Measurements from ENCODE around the gene PARVG. TPM values are rescaled to one million over a fixed set of nuclear protein-coding genes. Genes with fewer than 3 reads are reported as not detected.
"Not testable (repeated sequence)": the region's sequence is repeated elsewhere in the genome, so short reads cannot be mapped to it uniquely, and the experiment has no call there.

The PARVG gene
- total RNA-seq, 4 donors from 2014 or later = 18.4 to 304 (median 33.8) TPM

DNA sequence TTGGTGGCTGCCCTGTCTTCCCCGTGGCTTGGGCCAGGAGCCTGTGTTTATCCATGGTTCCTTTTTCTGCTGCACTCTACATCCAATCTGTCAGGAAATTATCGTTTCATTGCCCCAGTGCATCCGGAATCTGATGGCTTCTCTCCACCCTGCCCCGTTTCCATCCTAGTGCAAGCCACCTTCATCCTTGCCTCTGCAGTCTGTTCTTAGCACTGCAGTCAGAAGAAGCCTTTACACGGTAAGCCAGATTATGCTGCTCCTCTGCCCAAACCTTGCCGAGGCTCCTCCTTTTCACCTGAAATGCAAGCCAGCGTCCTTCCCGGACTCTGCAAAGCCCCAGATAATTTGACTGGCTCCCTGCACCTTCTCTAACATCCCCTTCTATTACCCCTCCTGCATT, 45.1 kb downstream of the PARVG start:
- TF ChIP-seq, protein P1, sequence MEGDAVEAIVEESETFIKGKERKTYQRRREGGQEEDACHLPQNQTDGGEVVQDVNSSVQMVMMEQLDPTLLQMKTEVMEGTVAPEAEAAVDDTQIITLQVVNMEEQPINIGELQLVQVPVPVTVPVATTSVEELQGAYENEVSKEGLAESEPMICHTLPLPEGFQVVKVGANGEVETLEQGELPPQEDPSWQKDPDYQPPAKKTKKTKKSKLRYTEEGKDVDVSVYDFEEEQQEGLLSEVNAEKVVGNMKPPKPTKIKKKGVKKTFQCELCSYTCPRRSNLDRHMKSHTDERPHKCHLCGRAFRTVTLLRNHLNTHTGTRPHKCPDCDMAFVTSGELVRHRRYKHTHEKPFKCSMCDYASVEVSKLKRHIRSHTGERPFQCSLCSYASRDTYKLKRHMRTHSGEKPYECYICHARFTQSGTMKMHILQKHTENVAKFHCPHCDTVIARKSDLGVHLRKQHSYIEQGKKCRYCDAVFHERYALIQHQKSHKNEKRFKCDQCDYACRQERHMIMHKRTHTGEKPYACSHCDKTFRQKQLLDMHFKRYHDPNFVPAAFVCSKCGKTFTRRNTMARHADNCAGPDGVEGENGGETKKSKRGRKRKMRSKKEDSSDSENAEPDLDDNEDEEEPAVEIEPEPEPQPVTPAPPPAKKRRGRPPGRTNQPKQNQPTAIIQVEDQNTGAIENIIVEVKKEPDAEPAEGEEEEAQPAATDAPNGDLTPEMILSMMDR (IDR thresholded peaks at IDR 0.05) = no peak
- TF ChIP-seq POLR2A (IDR thresholded peaks at IDR 0.05) = no peak
- no peak overlapping the region for H3K27ac ChIP-seq
- H3K9me3 ChIP-seq = peaks cover 0 to 7% (median 2%) of the 10 kb centered on the region in 4 donors
- H3K27me3 ChIP-seq = no peaks in the 10 kb centered on the region
- H3K4me3 ChIP-seq = no peak overlapping the region
- DNase-seq = no peak
- H3K4me1 ChIP-seq = no peaks in the 10 kb centered on the region
- no peaks in the 10 kb centered on the region for H3K36me3 ChIP-seq

DNA sequence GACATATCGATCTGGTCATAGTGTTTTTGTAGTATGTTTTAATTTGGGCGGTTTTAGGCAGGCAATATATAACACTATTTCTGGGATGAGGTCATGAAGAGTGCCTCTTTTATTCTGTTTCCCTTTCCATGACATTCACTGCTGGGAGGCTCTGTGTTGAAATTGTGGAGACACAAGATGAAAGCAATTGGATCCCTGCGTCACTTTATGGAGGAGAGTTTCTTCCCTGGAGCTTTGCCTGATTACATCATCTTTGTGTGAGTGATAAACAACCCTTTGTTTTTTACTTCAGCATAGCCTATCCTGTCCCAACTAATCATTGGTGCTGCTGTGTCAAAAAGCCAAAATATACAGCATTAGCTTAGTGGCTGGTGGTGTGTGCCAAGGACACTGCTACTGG, 48.6 kb downstream of the PARVG start:
- TF ChIP-seq, protein P1 (IDR thresholded peaks at IDR 0.05) = no peak
- TF ChIP-seq POLR2A (IDR thresholded peaks at IDR 0.05) = no peak
- no peak for DNase-seq
- Histone ChIP-seq H3K4me1 (no peaks in the 10 kb centered on the region), H3K4me3 (no peak overlapping the region), H3K9me3 (peaks cover 0 to 7% (median 2%) of the 10 kb centered on the region in 4 donors), H3K27ac (no peak overlapping the region), H3K36me3 (no peaks in the 10 kb centered on the region), H3K27me3 (no peaks in the 10 kb centered on the region)

DNA sequence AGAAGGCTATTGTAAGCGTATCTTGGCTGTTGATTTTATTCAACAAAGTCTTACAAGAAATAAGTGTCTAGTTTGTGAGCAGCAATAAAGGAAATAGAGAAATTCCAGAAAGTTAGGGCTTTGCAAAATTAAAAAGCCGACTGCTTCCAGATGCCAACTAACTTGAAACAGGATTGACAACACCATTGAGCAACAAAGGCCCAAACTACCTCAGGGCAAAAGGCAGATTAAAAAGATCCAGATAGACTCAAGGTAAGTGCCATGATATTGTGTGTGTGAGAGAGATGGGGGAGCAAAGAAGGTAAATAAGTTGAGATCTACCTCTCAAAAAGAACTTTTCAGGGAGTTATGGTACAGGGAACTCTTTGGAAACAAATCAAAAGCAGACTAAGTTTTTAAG, 49.1 kb downstream of the PARVG start:
- no peaks in the 10 kb centered on the region for H3K27me3 ChIP-seq

DNA sequence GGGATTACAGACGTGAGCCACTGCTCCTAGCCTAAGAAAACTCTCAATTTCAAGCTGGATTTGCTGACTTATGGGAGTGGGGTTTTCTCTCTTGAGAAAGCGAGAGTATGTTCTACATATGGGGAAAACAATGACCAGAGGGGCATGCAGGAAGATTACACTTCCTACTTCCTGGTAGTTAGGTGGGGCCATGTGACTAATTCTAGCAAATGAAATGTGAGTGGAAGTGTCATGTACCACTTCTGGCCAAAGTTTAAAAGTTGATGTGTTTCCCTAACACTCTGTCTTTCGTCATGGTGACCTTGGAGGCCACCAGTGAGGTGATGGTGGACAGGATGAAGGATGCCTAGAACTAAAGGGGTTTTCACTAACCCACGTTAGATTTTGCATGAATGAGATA, 50.5 kb downstream of the PARVG start:
- no peaks in the 10 kb centered on the region for H3K27me3 ChIP-seq
- no peak overlapping the region for H3K4me3 ChIP-seq
- TF ChIP-seq, protein P1 (IDR thresholded peaks at IDR 0.05) = no peak
- no peak for TF ChIP-seq POLR2A (IDR thresholded peaks at IDR 0.05)
- DNase-seq = no peak
- H3K4me1 ChIP-seq = no peaks in the 10 kb centered on the region
- no peak overlapping the region for H3K27ac ChIP-seq
- no peaks in the 10 kb centered on the region for H3K36me3 ChIP-seq
- peaks cover 0 to 7% (median 2%) of the 10 kb centered on the region in 4 donors for H3K9me3 ChIP-seq

More for the DNA sequence above, 49.1 kb downstream of the PARVG start:
- no peak overlapping the region for H3K4me3 ChIP-seq
- no peak for TF ChIP-seq POLR2A (IDR thresholded peaks at IDR 0.05)
- TF ChIP-seq, protein P1 (IDR thresholded peaks at IDR 0.05) = no peak
- H3K9me3 ChIP-seq = peaks cover 0 to 7% (median 2%) of the 10 kb centered on the region in 4 donors
- H3K4me1 ChIP-seq = no peaks in the 10 kb centered on the region
- H3K36me3 ChIP-seq = no peaks in the 10 kb centered on the region
- DNase-seq = no peak
- H3K27ac ChIP-seq = no peak overlapping the region

- not testable (repeated sequence) for H3K9me3 ChIP-seq, H3K4me1 ChIP-seq, H3K4me3 ChIP-seq, DNase-seq, H3K27ac ChIP-seq, H3K27me3 ChIP-seq, H3K36me3 ChIP-seq
Measured at GRCh38 chr22:44234372-44234771, 53.6 kb downstream of the PARVG start.

- H3K27me3 ChIP-seq = no peaks in the 10 kb centered on the region
- no peaks in the 10 kb centered on the region for H3K9me3 ChIP-seq
- H3K4me1 ChIP-seq = no peaks in the 10 kb centered on the region
- DNase-seq = no peak
- H3K27ac ChIP-seq = no peak overlapping the region
- no peaks in the 10 kb centered on the region for H3K36me3 ChIP-seq
- TF ChIP-seq, protein P1 (IDR thresholded peaks at IDR 0.05) = no peak
- TF ChIP-seq POLR2A (IDR thresholded peaks at IDR 0.05) = no peak
- no peak overlapping the region for H3K4me3 ChIP-seq
Measured at GRCh38 chr22:44237290-44237689, 56.6 kb downstream of the PARVG start.

GRCh38 chr22:44241121-44241520, 60.4 kb downstream of the PARVG start:
- H3K4me3 ChIP-seq, H3K4me1 ChIP-seq, H3K27me3 ChIP-seq, H3K27ac ChIP-seq, DNase-seq, H3K36me3 ChIP-seq, H3K9me3 ChIP-seq: not testable (repeated sequence)
